ENCODE results near the gene THADA. TPM values are rescaled to one million over a fixed set of nuclear protein-coding genes. Genes with fewer than 3 reads are reported as not detected.

Gene THADA
- total RNA-seq, 1 donor from 2014 or later: 32.9 TPM

GRCh38 chr2:43223521-43224001, 372.3 kb downstream of the THADA start:
- Histone ChIP-seq H3K27me3 (no peaks in the 10 kb centered on the region), H3K36me3 (peaks cover 43% of the 10 kb centered on the region), H3K9me3 (no peaks in the 10 kb centered on the region), H3K27ac (peak overlapping the region; percentile 98), H3K4me3 (peak overlapping the region; percentile 82), H3K4me1 (peaks cover 52% of the 10 kb centered on the region)
- no peak for ATAC-seq
- TF ChIP-seq CTCF (IDR thresholded peaks at IDR 0.05): no peak
- no peak for DNase-seq
- intact Hi-C loops (cut with DNase I): loop anchor here (10.0 kb wide), 2 partner anchors 89 to 249 kb away; no protein-coding TSS in a partner anchor

GRCh38 chr2:43222475-43223309, 373.1 kb downstream of the THADA start:
- no peak for TF ChIP-seq CTCF (IDR thresholded peaks at IDR 0.05)
- H3K27me3 ChIP-seq: no peaks in the 10 kb centered on the region
- ATAC-seq: no peak
- DNase-seq: no peak
- intact Hi-C loops (cut with DNase I): loop anchor here (10.0 kb wide), 2 partner anchors 88 to 248 kb away; no protein-coding TSS in a partner anchor
- H3K4me1 ChIP-seq: peaks cover 52% of the 10 kb centered on the region
- H3K27ac ChIP-seq: peak overlapping the region; percentile 98
- H3K36me3 ChIP-seq: peaks cover 43% of the 10 kb centered on the region
- H3K4me3 ChIP-seq: peak overlapping the region; percentile 82
- H3K9me3 ChIP-seq: no peaks in the 10 kb centered on the region

DNA sequence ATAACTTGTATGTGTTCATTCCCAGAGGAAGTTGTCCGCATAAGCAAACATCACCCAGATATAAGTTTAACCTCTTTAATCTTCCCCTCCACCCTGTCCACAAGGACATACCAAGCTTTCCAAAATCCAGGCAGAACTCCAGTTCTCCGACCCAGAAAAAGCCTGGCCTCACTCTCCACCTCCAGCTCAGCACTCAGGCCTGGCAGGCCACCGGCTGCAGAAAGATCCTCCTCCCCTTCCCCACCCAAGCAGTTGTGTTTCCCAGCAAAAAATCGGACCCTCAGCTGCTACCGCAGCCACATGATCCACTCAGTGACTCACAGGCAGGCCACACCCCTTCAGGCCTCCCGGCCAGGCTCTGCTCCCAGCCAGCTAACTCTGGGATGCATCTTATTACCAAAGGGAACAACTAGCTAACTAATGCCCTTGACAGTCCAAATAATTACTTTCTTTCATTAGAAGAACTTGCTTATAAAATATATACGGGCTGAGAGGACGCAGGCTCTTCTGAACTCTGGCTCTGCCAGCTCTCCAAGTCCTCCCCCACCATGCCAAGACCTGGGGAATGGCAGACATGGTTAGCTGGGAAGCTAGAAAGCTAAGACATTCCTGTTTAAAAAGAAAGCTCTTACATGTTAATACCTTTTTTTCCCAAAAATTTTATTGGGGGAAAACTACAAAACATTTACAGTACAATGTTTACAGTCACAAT, 373.9 kb downstream of the THADA start:
- DNase-seq (peak; percentile 91), ATAC-seq (peak; percentile 7)
- Histone ChIP-seq H3K36me3 (peaks cover 43% of the 10 kb centered on the region), H3K9me3 (no peaks in the 10 kb centered on the region), H3K4me3 (peak overlapping the region; percentile 82), H3K27ac (peak overlapping the region; percentile 98), H3K4me1 (peaks cover 52% of the 10 kb centered on the region), H3K27me3 (no peaks in the 10 kb centered on the region)
- no peak for TF ChIP-seq CTCF (IDR thresholded peaks at IDR 0.05)
- intact Hi-C loops (cut with DNase I): loop anchor here (10.0 kb wide), 2 partner anchors 87 to 247 kb away; no protein-coding TSS in a partner anchor

DNA sequence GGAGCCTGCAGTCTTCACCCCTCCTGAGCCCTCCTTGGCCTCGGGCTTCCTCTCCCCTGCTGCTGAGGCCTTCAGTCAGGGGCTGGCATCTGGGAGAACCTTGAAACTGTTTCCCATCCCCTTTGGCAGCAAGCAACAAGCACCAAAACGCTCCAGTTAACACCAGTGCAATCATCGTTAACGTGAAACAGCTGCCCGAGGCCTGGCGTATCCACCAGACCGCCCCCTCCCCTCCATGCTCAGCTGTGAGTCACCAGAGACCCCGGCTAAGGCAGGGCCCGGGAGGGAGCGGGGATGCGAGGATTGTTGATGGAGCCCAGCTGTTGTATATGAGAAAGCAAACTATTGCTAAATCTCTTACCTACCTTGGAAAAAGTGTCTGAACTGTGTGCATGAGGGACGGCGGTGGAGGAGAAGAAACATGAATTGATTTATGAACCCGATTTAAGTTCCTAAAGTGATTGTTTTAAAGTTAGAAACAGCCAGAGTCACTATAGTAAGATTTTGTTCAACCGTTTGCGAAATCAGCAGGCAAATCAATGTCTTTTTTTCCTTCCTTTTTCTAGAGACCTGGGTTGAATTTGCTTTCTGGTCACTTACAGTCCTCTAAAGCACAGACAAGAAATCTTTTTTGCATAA, 374.6 kb downstream of the THADA start:
- peaks cover 43% of the 10 kb centered on the region for H3K36me3 ChIP-seq
- intact Hi-C loops (cut with DNase I): loop anchor here (10.0 kb wide), 2 partner anchors 86 to 246 kb away; no protein-coding TSS in a partner anchor
- peaks cover 52% of the 10 kb centered on the region for H3K4me1 ChIP-seq
- H3K4me3 ChIP-seq: peak overlapping the region; percentile 82
- peak; percentile 76 for DNase-seq
- TF ChIP-seq CTCF (IDR thresholded peaks at IDR 0.05): no peak
- H3K9me3 ChIP-seq: no peaks in the 10 kb centered on the region
- H3K27ac ChIP-seq: peak overlapping the region; percentile 98
- H3K27me3 ChIP-seq: no peaks in the 10 kb centered on the region
- ATAC-seq: no peak

DNA sequence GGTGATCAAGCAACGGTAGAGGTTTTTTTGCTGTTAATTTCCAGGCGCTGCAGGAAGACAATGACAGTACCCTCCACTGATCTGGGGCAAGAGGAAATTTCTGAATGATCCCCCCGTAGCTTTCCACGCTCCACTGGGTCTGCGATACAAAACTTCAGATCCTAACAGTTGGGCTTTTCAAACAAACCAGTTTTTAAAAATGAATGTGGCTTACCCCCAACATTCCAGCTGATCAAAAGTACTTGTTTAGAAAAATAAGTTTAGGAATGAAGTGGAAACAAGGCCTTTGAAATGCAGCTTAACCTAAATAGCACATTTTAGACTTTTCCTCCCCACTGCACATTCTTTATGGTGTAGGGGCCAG, 375.1 kb downstream of the THADA start:
- H3K4me1 ChIP-seq: peaks cover 52% of the 10 kb centered on the region
- intact Hi-C loops (cut with DNase I): loop anchor here (10.0 kb wide), 2 partner anchors 86 to 246 kb away; no protein-coding TSS in a partner anchor

More for the DNA sequence above, 375.1 kb downstream of the THADA start:
- ATAC-seq (no peak), DNase-seq (no peak)
- H3K27ac ChIP-seq: peak overlapping the region; percentile 98
- H3K27me3 ChIP-seq: no peaks in the 10 kb centered on the region
- H3K4me3 ChIP-seq: peak overlapping the region; percentile 82
- H3K36me3 ChIP-seq: peaks cover 43% of the 10 kb centered on the region
- H3K9me3 ChIP-seq: no peaks in the 10 kb centered on the region
- no peak for TF ChIP-seq CTCF (IDR thresholded peaks at IDR 0.05)
